Liver (tissue), 9 donors: ENCODE results near the gene SIN3B. TPM values are rescaled to one million over a fixed set of nuclear protein-coding genes. Genes with fewer than 3 reads are reported as not detected.

Source experiments
- DNase-seq: peaks from one replicate; pipeline ENCODE4 v3.0.0-alpha.2; 2017; ENCODE audit warnings: low spot score
- H3K27ac ChIP-seq, 2 donors: one replicate each; pipeline ENCODE4 v1.7.0; 2013; ENCODE audit warnings: inconsistent platforms in 2 of 2, low read length in 2 of 2, control low read depth in 1 of 2, low read depth in 1 of 2, mild to moderate bottlenecking in 1 of 2
- H3K27me3 ChIP-seq, 4 donors: one replicate each; pipeline versions ENCODE4 v1.6.1 to v1.7.0; 2013; ENCODE audit warnings: low read length in 3 of 4, inconsistent platforms in 1 of 4, mild to moderate bottlenecking in 1 of 4, moderate library complexity in 1 of 4; ENCODE audit not compliant: control insufficient read depth in 4 of 4, insufficient read depth in 4 of 4
- H3K36me3 ChIP-seq, 4 donors: one replicate each; pipeline versions ENCODE4 v1.6.1 to v1.7.0; 2013; ENCODE audit warnings: low read length in 3 of 4, mild to moderate bottlenecking in 3 of 4, low read depth in 1 of 4, moderate library complexity in 1 of 4; ENCODE audit not compliant: control insufficient read depth in 4 of 4, insufficient read depth in 3 of 4
- H3K4me1 ChIP-seq, 4 donors: one replicate each; pipeline versions ENCODE4 v1.6.1 to v1.7.0; 2013; ENCODE audit warnings: low read length in 3 of 4, mild to moderate bottlenecking in 3 of 4, moderate library complexity in 1 of 4; ENCODE audit not compliant: control insufficient read depth in 4 of 4, insufficient read depth in 4 of 4
- H3K4me3 ChIP-seq, 3 donors: one replicate each; pipeline versions ENCODE4 v1.6.1 to v1.7.0; 2013; ENCODE audit warnings: low read length in 3 of 3, control low read depth in 1 of 3, low read depth in 1 of 3, mild to moderate bottlenecking in 1 of 3
- H3K9ac ChIP-seq, 2 donors: one replicate each; pipeline ENCODE4 v1.7.0; 2013; ENCODE audit warnings: low read length in 2 of 2, mild to moderate bottlenecking in 2 of 2, moderate library complexity in 2 of 2, control low read depth in 1 of 2, low read depth in 1 of 2
- H3K9me3 ChIP-seq, 4 donors: one replicate each; pipeline versions ENCODE4 v1.6.1 to v1.7.0; 2013; ENCODE audit warnings: low read length in 3 of 4; ENCODE audit not compliant: control insufficient read depth in 4 of 4
- ATF3 ChIP-seq: IDR thresholded peaks from 2 replicates; pipeline ENCODE4 v1.6.1; 2016; ENCODE audit warnings: antibody characterized with exemption
- CTCF ChIP-seq: fragments of 150-350 bp; IDR thresholded peaks from 2 replicates; pipeline ENCODE4 v1.5.1; 2017; ENCODE audit warnings: improper control_type of control experiment, low read depth, low read length; ENCODE audit not compliant: missing input control
- EGR1 ChIP-seq, 2 donors: IDR thresholded peaks; 2 replicates each; pipeline ENCODE4 v1.6.1; 2016 to 2018; ENCODE audit warnings: antibody characterized with exemption in 2 of 2, low read depth in 2 of 2
- FOXA1 ChIP-seq: IDR thresholded peaks from 2 replicates; pipeline ENCODE4 v1.6.1; 2016; ENCODE audit warnings: antibody characterized with exemption
- FOXA2 ChIP-seq: IDR thresholded peaks from 2 replicates; pipeline ENCODE4 v1.6.1; 2016; ENCODE audit warnings: antibody characterized with exemption
- GABPA ChIP-seq, 2 donors: IDR thresholded peaks in 1 of 2; conservative IDR thresholded peaks in 1 of 2; 2 replicates each; pipeline ENCODE4 v1.6.1; 2016; ENCODE audit warnings: antibody characterized with exemption in 2 of 2, mild to moderate bottlenecking in 1 of 2, moderate library complexity in 1 of 2
- HNF4A ChIP-seq, 2 donors: conservative IDR thresholded peaks; 2 replicates each; pipeline ENCODE4 v1.6.1; 2016; ENCODE audit warnings: antibody characterized with exemption in 2 of 2, mild to moderate bottlenecking in 2 of 2
- HNF4G ChIP-seq: IDR thresholded peaks from 2 replicates; pipeline ENCODE4 v1.6.1; 2016; ENCODE audit warnings: antibody characterized with exemption
- JUND ChIP-seq, 2 donors: IDR thresholded peaks; 2 replicates each; pipeline ENCODE4 v1.6.1; 2016; ENCODE audit warnings: antibody characterized with exemption in 2 of 2
- MAX ChIP-seq: IDR thresholded peaks from 2 replicates; pipeline ENCODE4 v1.6.1; 2016; ENCODE audit warnings: antibody characterized with exemption
- NR2F2 ChIP-seq: IDR thresholded peaks from 2 replicates; pipeline ENCODE4 v1.6.1; 2016; ENCODE audit warnings: antibody characterized with exemption
- RAD21 ChIP-seq, 2 donors: IDR thresholded peaks; 2 replicates each; pipeline ENCODE4 v1.6.1; 2016; ENCODE audit warnings: antibody characterized with exemption in 2 of 2, mild to moderate bottlenecking in 2 of 2
- REST ChIP-seq: IDR thresholded peaks from 2 replicates; pipeline ENCODE4 v1.6.1; 2016; ENCODE audit warnings: antibody characterized with exemption, mild to moderate bottlenecking
- RXRA ChIP-seq, 2 donors: IDR thresholded peaks; 2 replicates each; pipeline ENCODE4 v1.6.1; 2017 to 2018; ENCODE audit warnings: antibody characterized with exemption in 2 of 2, mild to moderate bottlenecking in 1 of 2
- SP1 ChIP-seq: IDR thresholded peaks from 2 replicates; pipeline ENCODE4 v1.6.1; 2018; ENCODE audit warnings: antibody characterized with exemption, mild to moderate bottlenecking
- TAF1 ChIP-seq: conservative IDR thresholded peaks from 2 replicates; pipeline ENCODE4 v1.6.1; 2016; ENCODE audit warnings: antibody characterized with exemption, mild to moderate bottlenecking
- YY1 ChIP-seq: IDR thresholded peaks from 2 replicates; pipeline ENCODE4 v1.6.1; 2016; ENCODE audit warnings: antibody characterized with exemption, mild to moderate bottlenecking
- WGBS: extraction: QIAGEN DNeasy Blood & Tissue Kit; methylation state at CpG from one replicate; pipeline ENCODE4 v1.1.7; 2013; 5-methylcytosine and 5-hydroxymethylcytosine counted together
- polyA plus RNA-seq, 2 donors: library from polyadenylated mRNA; stranded (reverse) in 1 of 2; unstranded in 1 of 2; fragments of 200-250 nt in 1 of 2; fragments of >200 nt in 1 of 2; fragmentation: Nextera tagmentation in 1 of 2; extraction: Ambion mirVana in 1 of 2; gene quantifications; one replicate each; pipeline versions ENCODE4 v1.2.1 to v1.2.3, GENCODE V29; 2013 to 2015
- total RNA-seq, 2 donors: library from RNA; depleted of rRNA; stranded (reverse); fragments of >200 nt; gene quantifications; one replicate each; pipeline ENCODE4 v1.2.3, GENCODE V29; 2014
- TF ChIP-seq, protein P1 (sequence below): IDR thresholded peaks from 2 replicates; pipeline ENCODE4 v1.6.1; 2016; ENCODE audit warnings: antibody characterized with exemption
- donor health status: healthy.
- donor health status: healthy.
- donor health status: healthy.
- donor health status: healthy.
- donor health status: healthy.

SIN3B gene
- total and polyA plus RNA-seq, 4 donors: 6.1 to 17.1 (median 8.6) TPM

DNA sequence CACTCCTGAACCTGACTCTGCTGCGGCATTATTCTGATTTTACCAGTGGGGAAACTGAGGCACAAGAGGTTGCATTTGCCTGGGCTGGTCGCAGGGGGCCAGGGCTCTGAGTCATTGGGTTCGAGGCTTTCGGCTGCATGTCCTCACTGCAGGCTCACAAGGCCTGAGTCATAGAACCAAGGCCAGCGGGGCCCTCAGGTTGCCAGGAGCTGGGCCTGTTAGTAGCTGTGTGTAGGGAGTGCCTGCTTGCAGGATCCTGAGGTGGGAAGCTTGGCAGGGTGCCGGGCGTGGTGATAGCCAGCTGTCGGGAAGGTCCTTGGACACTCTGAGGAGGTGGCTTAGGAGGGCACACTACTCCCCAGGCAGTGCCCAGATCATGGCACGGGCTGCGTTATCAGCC, 38.0 kb downstream of the SIN3B start:
- 98% methylated on average over 10 of the region's 10 CpGs for WGBS
- Histone ChIP-seq H3K9ac (no peak overlapping the region), H3K9me3 (no peaks in the 10 kb centered on the region), H3K4me1 (no peaks in the 10 kb centered on the region), H3K27ac (no peak overlapping the region), H3K36me3 (peaks cover 18 to 82% (median 32%) of the 10 kb centered on the region in 4 donors), H3K4me3 (no peak overlapping the region), H3K27me3 (no peaks in the 10 kb centered on the region)
- TF ChIP-seq CTCF (no peak), SP1 (no peak), RXRA (IDR thresholded peaks at IDR 0.05) (no peak), HNF4A (conservative IDR thresholded peaks at IDR 0.05) (no peak), RAD21 (IDR thresholded peaks at IDR 0.05) (no peak), REST (no peak), FOXA1 (no peak), JUND (IDR thresholded peaks at IDR 0.05) (no peak), HNF4G (no peak), NR2F2 (no peak), EGR1 (IDR thresholded peaks at IDR 0.05; ENCODE audit: low read depth in 2 of 2) (no peak), GABPA (IDR thresholded peaks at IDR 0.05 in 1 of 2, conservative IDR thresholded peaks at IDR 0.05 in 1 of 2) (no peak), YY1 (no peak), MAX (no peak)
- TF ChIP-seq, protein P1, sequence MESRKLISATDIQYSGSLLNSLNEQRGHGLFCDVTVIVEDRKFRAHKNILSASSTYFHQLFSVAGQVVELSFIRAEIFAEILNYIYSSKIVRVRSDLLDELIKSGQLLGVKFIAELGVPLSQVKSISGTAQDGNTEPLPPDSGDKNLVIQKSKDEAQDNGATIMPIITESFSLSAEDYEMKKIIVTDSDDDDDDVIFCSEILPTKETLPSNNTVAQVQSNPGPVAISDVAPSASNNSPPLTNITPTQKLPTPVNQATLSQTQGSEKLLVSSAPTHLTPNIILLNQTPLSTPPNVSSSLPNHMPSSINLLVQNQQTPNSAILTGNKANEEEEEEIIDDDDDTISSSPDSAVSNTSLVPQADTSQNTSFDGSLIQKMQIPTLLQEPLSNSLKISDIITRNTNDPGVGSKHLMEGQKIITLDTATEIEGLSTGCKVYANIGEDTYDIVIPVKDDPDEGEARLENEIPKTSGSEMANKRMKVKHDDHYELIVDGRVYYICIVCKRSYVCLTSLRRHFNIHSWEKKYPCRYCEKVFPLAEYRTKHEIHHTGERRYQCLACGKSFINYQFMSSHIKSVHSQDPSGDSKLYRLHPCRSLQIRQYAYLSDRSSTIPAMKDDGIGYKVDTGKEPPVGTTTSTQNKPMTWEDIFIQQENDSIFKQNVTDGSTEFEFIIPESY: no peak
- DNase-seq: no peak

DNA sequence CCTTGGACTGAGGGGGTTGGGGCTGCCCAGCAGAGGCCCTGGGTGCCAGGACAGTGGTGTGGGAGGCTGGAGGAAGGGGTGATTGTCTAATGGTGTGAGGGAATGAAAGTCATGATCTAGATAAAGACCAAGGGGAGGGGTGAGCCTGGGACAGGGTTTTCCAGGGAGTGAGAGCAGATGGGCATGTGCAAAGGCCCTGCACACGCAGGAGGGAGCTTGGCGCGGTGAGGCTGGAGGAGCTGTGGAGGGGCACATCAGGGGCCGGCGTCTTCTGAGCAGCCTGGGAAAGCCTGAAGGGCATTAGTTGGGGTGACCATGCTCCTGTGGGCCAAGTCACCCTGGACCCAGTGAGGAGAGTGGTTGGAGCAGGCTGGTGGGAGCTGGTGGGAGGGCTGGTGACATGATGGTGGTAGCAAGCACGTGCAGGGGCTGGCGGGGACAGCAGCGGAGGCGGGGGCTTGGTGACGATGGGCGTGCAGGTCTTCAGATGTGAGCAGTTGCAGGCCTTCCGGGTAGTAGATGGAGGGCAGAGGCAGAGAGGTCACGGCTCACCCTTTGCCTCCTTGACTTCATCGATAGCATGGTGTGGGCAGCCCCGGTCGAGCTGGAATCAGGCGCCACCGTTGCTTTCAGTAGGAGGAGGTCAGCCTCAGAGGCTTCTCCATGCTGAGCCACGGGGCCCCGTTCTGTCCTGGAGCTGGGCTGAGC, 39.4 kb downstream of the SIN3B start:
- Histone ChIP-seq H3K9ac (no peak overlapping the region), H3K9me3 (no peaks in the 10 kb centered on the region), H3K36me3 (peaks cover 16 to 72% (median 28%) of the 10 kb centered on the region in 4 donors), H3K27me3 (no peaks in the 10 kb centered on the region), H3K27ac (no peak overlapping the region), H3K4me3 (no peak overlapping the region), H3K4me1 (no peaks in the 10 kb centered on the region)
- WGBS: 98% methylated on average over 20 of the region's 20 CpGs
- DNase-seq: no peak
- TF ChIP-seq HNF4A (conservative IDR thresholded peaks at IDR 0.05): no peak
- no peak for TF ChIP-seq YY1
- no peak for TF ChIP-seq EGR1 (IDR thresholded peaks at IDR 0.05; ENCODE audit: low read depth in 2 of 2)
- TF ChIP-seq RXRA (IDR thresholded peaks at IDR 0.05): no peak
- TF ChIP-seq RAD21 (IDR thresholded peaks at IDR 0.05): no peak
- no peak for TF ChIP-seq JUND (IDR thresholded peaks at IDR 0.05)
- TF ChIP-seq REST: no peak
- TF ChIP-seq, protein P1: no peak
- no peak for TF ChIP-seq HNF4G
- TF ChIP-seq FOXA2: no peak
- TF ChIP-seq TAF1: no peak
- no peak for TF ChIP-seq ATF3
- no peak for TF ChIP-seq SP1
